Prostate gland (tissue), 2 donors: ENCODE data around the gene TCP11L1.

Experiments used
- POLR2A ChIP-seq: fragments of 450-650 bp; IDR thresholded peaks from one replicate; pipeline ENCODE4 v1.6.1; 2016; ENCODE audit warnings: antibody characterized with exemption, mild to moderate bottlenecking
- POLR2AphosphoS5 ChIP-seq: sonication (generic); formaldehyde crosslinking; IDR thresholded peaks from one replicate; pipeline ENCODE4 v1.6.1; 2017; ENCODE audit warnings: antibody characterized with exemption
- TF ChIP-seq, protein P1 (sequence below), 4 experiments: fragments of 200-600 bp in 2 of 4; fragments of 450-650 bp in 2 of 4; sonication (generic) in 2 of 4; IDR thresholded peaks; 1 replicate in 3 of 4; 2 replicates in 1 of 4; pipeline ENCODE4 v1.5.1; 2016 to 2019; ENCODE audit warnings: antibody characterized with exemption in 4 of 4, mild to moderate bottlenecking in 2 of 4, moderate library complexity in 2 of 4

DNA sequence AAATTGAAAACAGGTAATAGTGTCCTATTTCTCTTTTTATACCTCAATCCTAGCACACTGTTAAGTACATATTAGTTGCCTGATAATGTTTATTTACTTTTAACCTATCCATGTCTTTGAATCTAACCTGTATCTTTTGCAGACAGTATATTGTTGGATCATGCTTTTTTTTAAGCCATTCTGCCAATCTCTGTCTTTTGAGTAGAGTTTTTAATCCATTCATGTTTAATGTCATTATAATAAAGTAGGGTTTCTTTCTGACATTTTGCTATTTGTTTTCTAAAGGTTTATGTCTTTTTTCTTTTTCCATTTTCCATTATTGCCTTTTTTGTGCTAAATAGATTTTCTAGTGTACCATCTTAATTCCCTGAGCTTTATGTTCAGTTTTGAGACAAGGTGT is 47.5 kb upstream of the TCP11L1 start:
- TF ChIP-seq, protein P1, sequence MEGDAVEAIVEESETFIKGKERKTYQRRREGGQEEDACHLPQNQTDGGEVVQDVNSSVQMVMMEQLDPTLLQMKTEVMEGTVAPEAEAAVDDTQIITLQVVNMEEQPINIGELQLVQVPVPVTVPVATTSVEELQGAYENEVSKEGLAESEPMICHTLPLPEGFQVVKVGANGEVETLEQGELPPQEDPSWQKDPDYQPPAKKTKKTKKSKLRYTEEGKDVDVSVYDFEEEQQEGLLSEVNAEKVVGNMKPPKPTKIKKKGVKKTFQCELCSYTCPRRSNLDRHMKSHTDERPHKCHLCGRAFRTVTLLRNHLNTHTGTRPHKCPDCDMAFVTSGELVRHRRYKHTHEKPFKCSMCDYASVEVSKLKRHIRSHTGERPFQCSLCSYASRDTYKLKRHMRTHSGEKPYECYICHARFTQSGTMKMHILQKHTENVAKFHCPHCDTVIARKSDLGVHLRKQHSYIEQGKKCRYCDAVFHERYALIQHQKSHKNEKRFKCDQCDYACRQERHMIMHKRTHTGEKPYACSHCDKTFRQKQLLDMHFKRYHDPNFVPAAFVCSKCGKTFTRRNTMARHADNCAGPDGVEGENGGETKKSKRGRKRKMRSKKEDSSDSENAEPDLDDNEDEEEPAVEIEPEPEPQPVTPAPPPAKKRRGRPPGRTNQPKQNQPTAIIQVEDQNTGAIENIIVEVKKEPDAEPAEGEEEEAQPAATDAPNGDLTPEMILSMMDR (IDR thresholded peaks at IDR 0.05) = no peak
- TF ChIP-seq POLR2A = no peak
- TF ChIP-seq POLR2AphosphoS5 = no peak
